GM12864 (cell line): ENCODE measurements around the gene ARHGAP24.

Experiments used
- DNase-seq: peaks from one replicate; pipeline ENCODE4 v3.0.0-alpha.2; 2011; ENCODE audit warnings: low read depth
- H3K4me3 ChIP-seq: 2 replicates; pipeline ENCODE4 v1.5.1; 2011; ENCODE audit warnings: mild to moderate bottlenecking, low read depth, low read length, control low read depth
- CTCF ChIP-seq: IDR thresholded peaks from 2 replicates; pipeline ENCODE4 v1.5.1; 2011; ENCODE audit warnings: low read depth, mild to moderate bottlenecking, moderate library complexity, low read length, control low read depth, inconsistent platforms; ENCODE audit errors: missing control alignments

The ARHGAP24 gene

GRCh38 chr4:86035688-86036087 is 560.7 kb downstream of the ARHGAP24 start:
- TF ChIP-seq CTCF: no peak
- no peak for DNase-seq
- H3K4me3 ChIP-seq: no peak overlapping the region

GRCh38 chr4:86036736-86037135 is 561.8 kb downstream of the ARHGAP24 start:
- DNase-seq: no peak
- no peak overlapping the region for H3K4me3 ChIP-seq
- no peak for TF ChIP-seq CTCF

- no peak for DNase-seq
- no peak for TF ChIP-seq CTCF
- no peak overlapping the region for H3K4me3 ChIP-seq
Measured at GRCh38 chr4:86038037-86038436, 563.1 kb downstream of the ARHGAP24 start.

GRCh38 chr4:86043755-86044592 is 569.0 kb downstream of the ARHGAP24 start:
- no peak overlapping the region for H3K4me3 ChIP-seq
- peak; percentile 2 for DNase-seq
- peak; percentile 56 for TF ChIP-seq CTCF

GRCh38 chr4:86044593-86044985 is 569.6 kb downstream of the ARHGAP24 start:
- no peak overlapping the region for H3K4me3 ChIP-seq
- DNase-seq: no peak
- TF ChIP-seq CTCF: no peak

- no peak overlapping the region for H3K4me3 ChIP-seq
- DNase-seq: no peak
- no peak for TF ChIP-seq CTCF
Measured at GRCh38 chr4:86048426-86048825, 573.5 kb downstream of the ARHGAP24 start.

GRCh38 chr4:86050496-86050895 is 575.5 kb downstream of the ARHGAP24 start:
- DNase-seq: no peak
- TF ChIP-seq CTCF: no peak
- no peak overlapping the region for H3K4me3 ChIP-seq
